ENCODE measurements around the gene MYBPC2.

MYBPC2 gene

DNA sequence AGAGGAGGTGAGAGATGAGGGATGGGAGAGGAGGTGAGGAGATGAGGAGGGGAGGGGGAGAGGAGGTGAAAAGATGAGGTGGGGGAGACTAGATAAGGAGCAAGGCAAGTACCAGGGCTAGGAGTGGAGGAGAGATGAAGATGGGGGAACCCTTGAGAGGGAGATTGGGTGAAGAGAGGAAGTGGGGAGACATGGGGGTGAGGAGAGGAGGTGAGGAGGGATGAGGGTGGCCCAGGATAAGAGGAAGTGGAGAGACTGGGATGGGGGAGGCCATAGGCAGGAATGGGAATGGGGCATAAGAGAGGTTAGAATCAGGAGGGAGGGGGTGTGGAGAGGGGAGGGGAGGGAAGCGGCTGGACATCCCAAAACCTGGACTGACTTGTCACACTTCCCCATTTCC, 26.9 kb downstream of the MYBPC2 start:
- no peak for DNase-seq (ENCODE audit: low spot score)

DNA sequence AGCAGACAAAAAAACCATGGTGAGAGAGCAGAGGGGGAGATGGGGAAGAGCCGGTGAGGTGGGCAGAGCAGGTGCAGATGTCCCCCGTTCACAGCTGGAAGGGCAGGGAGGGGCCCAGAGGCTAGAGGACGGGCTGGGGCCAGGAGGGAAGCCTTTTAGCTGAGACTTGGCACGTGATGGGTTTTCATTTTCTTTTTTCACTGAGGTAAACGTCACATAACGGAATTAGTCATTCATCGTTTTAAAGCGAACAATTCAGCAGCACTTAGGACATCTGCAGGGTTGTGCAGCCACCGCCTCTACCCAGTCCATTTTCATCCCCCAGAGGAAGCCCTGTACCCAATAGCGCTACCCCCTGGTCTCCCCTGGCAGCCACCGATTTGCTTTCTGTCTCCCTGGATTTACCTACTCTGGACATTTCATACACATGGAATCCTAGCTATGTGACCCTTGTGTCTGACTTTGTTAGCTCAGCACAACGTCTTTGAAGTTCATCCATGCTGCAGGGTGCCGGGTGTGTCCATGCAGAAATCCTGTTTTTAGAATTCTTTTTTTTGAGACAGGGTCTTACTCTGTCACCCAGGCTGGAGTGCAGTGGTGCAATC, 27.6 kb downstream of the MYBPC2 start:
- peak; percentile 95 for DNase-seq (ENCODE audit: low spot score)

DNA sequence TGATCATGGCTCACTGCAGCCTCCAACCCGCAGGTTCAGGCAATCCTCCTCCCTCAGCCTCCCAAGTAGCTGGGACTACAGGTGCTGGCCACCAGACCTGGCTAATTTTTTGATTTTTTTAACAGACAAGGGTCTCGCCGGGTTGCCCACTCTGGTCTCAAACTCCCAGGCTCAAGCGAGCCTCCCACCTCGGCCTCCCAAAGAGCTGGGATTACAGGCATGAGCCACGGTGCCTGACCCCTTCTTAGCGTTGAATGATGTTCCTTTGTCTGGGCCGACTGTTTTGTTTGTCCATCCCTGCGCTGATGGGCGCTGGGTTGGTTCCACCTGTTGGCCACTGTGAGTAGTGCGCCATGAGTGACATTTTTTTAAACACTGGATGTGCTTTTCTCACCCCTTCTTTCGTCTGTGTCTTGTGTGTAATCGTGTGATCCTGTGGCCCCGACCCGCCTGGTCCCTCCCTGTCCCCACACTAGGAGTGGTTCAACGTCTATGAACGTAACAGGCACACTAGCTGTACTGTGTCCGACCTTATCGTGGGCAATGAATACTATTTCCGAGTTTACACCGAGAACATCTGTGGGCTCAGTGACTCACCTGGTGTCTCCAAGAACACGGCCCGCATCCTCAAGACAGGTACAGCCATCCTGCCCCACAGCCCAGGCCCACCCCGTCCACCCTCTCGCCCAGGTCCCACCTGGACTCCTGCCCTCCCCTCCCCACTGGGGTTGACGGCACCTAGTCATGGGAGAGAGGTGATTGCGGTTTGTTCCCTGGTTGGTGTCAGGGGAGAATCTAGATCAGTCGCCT, 28.6 kb downstream of the MYBPC2 start:
- peak; percentile 77 for DNase-seq (ENCODE audit: low spot score)

DNA sequence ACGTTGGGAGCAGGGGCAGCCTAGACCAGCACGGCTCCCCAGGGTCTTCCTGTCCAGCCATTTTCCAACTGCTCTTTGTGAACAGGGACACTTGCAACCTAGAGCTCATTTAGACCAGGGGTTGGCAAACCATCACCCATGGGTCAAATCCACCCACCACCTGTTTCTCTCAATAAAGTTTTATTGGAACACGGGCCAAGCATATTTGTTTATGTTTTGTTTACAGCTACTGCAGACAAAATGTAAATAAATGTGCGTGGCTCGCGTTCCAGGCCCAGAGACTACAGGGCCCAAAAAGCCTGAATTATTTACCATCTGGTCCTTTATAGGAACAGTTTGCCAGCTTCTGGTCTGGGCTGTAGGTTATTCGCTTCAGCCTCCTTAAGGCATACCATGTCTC, 30.3 kb downstream of the MYBPC2 start:
- no peak for DNase-seq (ENCODE audit: low spot score)

DNA sequence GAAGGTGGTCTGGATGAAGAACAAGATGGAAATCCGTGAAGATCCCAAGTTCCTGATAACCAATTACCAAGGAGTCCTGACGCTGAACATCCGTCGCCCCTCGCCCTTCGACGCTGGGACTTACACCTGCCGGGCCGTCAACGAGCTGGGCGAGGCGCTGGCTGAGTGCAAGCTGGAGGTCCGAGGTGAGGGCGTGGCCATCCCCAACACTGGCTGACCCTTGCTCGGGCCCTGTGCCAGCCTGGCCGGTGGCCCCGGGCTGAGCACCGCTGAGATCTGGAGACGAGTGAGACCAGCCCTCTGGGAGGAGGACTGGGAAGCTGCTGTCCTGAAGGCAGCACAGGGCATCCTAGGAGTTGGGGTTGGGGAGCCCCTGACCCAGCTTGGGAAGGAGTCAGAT, 31.7 kb downstream of the MYBPC2 start:
- DNase-seq (ENCODE audit: low spot score), result no peak

DNA sequence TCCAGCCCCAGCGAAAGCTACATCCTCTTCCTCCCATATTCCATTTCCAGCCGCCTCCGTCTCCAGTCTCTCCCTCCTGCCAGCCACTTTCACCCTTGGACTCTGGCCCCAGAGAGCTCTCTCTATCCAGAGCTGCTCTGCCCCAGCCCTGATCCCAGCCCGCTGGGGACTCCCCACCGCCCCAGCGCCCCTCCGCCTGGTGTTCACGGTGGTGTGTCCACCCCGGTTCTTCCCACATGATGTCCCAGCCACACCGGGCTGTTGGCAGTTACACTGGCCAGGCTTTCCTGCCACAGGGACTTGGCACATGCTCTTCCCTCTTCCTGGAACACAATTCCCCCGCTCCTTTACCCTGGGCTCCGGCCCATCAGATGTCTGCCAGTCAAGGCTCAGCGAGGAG, 32.3 kb downstream of the MYBPC2 start:
- no peak for DNase-seq (ENCODE audit: low spot score)

DNA sequence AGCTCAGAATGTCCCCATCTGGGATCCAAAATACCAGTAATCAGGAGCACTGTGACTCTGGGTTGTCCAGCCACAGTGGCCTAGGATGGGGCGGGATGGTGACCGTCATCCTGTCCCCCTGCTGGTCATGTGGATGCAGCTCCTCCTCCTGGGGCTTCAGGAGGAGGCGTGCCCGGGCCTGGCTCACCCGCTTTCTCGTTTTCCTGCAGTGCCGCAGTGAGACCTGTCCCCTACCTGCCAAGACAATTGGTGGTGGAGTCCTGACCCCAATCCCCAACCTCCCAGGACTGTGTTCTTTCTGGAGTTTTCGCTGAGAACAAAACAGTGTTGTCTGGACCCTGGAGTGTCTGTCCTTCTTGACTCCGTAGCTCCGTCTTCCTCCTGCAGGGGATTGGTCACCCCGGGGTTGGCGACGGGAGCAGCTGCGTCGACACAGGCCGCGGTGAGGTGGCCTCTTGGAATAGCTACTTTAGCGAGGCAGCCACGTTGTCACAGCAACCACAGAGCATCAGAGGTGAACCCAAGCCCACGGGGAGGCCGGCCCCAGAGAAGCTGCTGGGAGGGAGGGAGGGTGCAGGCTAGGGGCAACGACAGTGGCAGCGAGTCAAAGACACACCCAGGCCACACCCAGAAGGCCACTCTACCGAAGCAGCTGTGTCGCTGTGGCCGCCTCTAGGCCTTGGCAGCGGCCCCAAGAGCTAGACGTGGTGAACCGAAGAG, 33.5 kb downstream of the MYBPC2 start:
- DNase-seq (ENCODE audit: low spot score), result no peak

DNA sequence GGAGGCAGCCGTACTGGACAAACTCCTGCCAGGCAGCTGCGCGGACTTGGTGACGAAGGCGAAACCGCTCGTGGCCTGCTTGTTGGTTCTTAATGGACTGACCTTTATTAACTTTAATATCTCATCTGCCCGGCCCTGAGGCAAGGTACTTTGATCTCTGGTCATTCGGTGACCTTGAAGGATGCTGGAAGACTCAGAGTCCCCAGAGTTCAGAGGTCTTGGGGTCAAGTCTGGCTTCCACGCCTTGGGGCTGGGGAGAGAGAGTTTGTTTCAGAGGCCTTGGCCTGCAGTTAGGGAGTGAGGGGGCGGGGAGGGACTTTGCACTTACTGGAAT, 34.0 kb downstream of the MYBPC2 start:
- no peak for DNase-seq (ENCODE audit: low spot score)

DNA sequence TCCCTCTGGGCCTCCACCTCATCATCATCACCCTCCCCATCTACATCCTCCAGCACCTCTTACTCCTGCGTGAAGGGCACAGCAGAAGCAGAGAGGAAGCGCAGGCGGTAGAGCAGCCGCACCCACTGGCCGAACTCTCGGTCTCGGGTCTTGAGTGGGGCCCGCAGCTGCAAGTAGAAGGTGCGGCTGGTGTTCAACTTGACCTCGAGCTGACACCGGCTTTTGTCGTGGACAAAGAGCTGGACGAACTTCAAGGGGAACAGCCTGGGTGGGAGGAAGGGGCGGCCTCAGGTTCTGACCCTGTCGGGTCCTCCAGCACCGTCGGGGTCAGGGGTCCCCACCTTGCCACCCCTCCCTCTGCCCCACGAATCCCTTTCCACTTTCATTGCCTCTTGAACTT, 34.9 kb downstream of the MYBPC2 start:
- no peak for DNase-seq (ENCODE audit: low spot score)

DNA sequence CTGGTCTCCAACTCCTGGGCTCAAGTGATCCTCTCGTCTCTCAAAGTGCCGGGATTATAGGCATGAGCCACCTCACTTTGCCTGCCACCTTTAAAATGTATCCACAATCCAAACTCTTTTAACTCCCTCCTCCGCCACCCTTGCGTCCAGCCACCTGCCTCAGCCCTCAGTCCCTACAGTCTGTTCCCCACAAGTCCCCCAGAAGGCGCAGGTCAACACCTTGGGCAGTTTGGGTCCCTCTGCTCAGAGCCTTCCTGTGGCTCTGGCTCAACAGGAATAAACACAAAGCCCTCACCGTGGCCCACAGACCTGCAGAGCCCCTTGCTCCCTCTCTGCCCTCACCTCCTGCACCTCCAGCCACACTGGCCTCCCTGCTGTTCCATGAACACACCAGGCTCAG, 36.1 kb downstream of the MYBPC2 start:
- DNase-seq (ENCODE audit: low spot score), result no peak

DNA sequence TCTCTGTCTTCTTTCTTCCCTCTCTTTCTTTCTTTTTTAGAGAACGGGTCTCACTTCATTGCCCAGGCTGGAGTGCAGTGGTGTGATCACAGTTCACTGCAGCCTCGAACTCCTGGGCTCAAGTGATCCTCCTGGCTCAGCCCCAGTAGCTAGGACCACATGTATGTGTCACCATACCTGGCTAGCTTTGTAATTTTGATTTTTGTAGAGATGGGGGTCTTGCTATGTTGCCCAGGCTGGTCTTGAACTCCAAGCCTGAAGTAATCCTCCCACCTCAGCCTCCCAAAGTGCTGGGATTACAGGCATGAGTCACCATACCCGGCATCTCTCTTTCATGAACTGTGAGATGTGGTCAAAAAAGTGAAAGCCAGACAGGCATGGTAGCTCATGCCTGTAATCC, 40.6 kb downstream of the MYBPC2 start:
- peak; percentile 24 for DNase-seq (ENCODE audit: low spot score)

DNA sequence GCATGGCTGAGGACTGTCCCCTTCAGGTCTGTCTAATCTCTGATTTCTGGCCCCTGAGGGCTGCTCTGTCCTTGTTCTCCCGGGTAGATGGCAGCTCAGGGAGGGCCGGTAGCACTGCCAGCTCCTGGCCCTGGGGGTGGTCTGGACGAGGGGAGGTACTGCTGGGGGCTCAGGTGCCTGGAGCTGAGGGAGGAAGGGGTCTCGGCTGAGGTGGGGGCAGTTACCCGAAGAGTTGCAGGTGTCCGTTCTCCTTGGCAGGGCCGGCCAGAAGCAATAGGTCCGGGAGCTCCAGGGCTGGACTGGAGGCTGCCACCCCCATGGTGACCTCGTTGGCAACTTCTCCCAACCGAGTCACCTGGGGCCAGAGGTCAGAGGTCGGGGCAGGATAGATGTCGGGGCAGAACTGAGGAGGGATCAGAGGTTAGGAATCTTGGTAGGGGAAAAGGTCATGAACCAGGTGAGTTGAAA, 42.4 kb downstream of the MYBPC2 start:
- DNase-seq (ENCODE audit: low spot score), result no peak

DNA sequence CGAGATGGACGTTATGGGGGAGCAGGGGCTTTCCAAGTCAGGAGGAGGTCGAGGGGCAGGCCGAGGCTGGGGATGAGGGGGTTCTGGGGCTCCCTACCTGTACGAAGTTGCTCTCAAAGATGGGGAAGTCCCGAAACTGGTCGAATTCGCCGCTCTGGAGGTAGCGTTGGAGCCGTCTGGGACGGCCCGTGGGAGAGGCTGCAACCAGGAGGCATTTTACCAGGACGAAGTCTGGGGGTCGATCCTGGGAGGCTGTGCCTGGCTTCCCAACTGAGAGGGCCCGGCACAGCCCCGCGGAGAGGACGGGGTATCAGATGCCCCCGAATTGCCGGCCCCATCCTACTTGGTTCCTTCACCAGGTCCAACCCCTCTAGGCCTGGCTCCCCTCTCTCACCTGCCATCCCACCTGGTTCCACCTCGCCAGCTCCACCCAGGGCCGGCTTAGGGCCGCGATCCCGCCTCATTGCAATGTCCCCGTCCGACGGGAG, 43.1 kb downstream of the MYBPC2 start:
- DNase-seq (ENCODE audit: low spot score), result no peak

DNA sequence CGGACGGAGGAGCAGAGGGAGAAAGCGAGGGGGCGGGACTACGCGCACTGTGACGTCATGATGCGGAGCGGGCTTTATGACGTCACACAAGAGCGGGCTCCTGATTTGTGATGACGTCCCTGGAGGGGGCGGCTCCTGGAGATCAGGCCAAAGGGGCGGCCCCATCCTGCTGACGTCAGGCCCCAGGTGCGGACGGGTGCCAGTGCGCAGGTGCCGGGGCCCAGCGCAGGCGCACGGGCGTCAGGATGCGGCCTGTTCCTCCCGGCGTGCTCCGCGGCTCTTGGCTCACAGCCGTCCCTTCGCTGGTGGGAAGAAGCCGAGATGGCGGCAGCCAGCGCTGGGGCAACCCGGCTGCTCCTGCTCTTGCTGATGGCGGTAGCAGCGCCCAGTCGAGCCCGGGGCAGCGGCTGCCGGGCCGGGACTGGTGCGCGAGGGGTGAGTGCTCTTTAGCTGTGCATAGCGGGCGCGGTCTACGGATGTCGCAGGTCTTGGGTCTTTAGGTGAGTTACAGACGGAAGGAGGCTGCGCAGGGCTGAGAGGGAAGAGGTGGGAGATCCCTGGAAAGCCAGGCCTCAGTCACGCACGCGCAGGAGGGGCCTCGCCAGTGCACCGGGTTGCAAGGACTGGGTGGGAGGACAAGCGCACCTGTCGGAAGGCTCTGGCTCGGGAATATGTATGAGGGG, 43.7 kb downstream of the MYBPC2 start, which contains the start of the genes EMC10 and GARIN5A:
Gene EMC10, plus strand, starts transcription at position 284 of the 683 bp plus-strand sequence. Its CDS starts 38 bp downstream, at position 322.
Gene GARIN5A, minus strand, starts transcription at position 625 of the 683 bp plus-strand sequence. Its CDS starts 460 bp downstream, at position 165.
- peak; percentile 96 for DNase-seq (ENCODE audit: low spot score)

DNA sequence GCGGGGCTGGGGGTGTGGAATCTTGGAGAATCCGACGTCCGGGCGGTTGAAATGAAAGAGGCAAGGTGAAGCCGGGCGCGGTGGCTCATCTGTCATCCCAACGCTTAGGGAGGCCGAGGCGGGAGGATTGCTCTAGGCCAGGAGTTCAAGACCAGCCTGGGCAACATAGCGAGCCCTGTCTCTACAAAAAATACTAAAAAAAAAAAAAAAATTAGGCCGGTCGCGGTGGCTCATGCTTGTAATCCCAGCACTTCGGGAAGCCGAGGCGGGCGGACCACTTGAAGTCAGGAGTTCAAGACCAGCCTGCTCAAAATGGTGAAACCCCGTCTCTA, 44.2 kb downstream of the MYBPC2 start:
- no peak for DNase-seq (ENCODE audit: low spot score)

DNA sequence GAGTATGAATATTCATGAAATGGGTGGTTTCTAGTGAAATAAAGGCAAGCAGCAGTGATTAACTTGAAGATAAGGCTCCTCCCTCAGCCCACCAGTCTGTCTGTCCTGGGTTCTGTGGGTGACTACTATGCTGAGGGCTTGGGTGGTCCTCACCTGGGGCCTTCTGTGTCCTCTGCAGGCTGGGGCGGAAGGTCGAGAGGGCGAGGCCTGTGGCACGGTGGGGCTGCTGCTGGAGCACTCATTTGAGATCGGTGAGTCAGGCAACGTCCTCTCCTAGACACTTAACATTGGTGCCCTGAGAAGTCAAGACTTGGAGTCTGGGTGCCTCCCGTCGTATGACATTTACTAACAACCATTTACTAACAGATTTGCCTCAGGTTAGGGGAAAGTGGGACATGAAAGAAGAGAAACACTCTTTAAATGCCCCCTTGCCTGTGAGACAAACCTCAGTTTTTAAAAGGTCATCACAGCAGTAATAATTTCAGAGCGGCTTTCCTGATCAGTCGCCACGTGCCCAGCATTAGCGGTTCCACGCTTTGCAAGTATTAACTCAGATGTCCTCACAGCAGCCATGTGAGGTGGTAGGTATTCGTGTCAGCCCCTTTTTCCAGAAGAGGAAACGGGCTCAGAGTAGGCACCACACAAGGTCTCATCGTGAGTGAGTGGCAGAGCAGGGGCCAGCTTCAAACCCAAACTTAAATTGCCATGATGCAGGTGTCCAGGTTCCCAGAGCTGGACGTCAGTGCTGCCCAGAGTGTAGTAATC, 45.2 kb downstream of the MYBPC2 start:
- DNase-seq (ENCODE audit: low spot score), result no peak

DNA sequence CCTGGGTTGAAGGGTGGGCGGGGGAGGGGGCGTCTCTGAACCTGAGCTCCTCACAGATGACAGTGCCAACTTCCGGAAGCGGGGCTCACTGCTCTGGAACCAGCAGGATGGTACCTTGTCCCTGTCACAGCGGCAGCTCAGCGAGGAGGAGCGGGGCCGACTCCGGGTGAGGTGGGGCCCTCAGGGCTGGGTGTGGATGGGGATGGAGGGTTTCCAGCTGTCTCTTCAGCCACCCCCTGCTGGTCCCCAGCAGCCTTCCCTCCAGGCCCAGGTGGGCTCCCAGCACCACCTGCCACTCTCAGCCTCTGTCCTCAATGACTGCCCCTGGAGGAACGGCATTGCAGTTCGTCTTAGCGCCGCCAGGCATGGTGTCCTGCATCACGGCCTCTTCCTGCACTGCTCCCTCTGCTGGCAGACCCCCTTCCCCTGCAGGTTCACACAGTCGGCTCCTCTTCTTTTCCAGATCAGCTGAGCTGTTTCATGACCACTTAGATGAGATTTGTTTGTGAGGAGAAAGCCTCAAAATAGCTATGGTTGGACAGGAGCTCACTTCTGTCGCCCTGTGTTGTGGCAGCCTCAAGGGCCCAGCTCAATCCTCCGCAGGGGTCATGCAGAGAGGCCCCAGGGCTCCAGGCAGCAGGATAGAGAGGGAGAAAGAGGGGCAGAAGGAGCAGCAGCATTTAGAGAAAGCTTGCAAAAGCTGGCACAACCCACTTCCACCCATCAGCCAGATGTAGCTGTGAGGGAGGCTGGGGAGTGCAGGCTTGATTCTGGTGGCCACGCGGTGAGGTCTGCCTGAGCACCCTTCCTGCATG, 46.4 kb downstream of the MYBPC2 start:
- DNase-seq (ENCODE audit: low spot score), result no peak

DNA sequence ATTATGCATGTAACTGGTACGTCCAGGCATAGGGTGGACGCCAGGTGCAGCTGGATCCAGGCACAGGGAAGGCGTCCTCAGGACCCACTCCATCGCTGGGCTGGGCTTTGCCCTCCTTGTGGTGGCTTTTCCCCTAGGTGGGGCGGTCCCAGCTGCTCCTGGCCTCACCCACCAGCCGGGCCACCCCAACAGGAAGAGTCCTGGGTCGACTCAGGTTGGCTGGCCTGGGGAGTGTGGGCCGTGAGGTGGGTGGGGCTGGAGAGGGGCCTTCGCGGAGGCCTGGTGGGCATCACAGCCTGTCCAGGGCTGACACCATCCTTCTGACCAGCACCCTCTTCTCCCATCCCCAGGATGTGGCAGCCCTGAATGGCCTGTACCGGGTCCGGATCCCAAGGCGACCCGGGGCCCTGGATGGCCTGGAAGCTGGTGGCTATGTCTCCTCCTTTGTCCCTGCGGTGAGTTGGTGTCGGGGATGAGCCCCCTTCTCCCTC, 47.1 kb downstream of the MYBPC2 start:
- DNase-seq (ENCODE audit: low spot score), result no peak

DNA sequence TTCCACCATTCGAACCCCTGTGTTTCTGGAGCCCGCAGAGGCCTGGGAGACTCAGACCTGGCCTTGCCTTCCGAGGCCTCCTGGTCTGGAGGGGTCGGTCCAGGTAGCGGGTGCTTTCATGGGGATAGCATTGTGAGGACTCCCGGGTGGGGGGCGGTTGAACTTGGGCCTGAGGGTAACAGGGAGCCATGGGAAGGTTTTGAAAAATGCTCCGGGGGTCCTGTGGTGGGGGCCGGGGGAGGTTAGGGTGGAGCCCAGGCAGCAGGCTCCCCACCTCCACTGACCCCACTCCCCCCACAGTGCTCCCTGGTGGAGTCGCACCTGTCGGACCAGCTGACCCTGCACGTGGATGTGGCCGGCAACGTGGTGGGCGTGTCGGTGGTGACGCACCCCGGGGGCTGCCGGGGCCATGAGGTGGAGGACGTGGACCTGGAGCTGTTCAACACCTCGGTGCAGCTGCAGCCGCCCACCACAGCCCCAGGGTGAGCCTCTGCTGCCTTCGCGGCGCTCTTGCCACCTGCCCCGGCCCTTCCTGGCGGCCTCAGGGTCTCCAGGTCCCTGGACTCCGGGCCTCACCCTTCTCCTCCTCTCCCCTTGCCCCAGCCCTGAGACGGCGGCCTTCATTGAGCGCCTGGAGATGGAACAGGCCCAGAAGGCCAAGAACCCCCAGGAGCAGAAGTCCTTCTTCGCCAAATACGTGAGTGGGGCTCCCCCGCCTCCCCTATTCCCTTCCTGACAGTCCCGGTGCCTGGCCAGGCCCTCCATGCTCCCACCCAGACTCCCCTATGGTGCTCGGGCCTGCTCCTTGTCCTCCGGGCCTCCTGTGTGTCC, 47.8 kb downstream of the MYBPC2 start:
- DNase-seq (ENCODE audit: low spot score), result no peak

Measured in kidney tubule cell (primary cell).